NT2/D1 (cell line): ENCODE data around the gene CRYZ.

Experiments
- DNase-seq: peaks from one replicate; pipeline ENCODE4 v3.0.0-alpha.2; 2011; ENCODE audit warnings: low read depth, low spot score
- H3K27me3 ChIP-seq: 2 replicates; pipeline ENCODE4 v1.6.0; 2011; ENCODE audit warnings: mild to moderate bottlenecking; ENCODE audit not compliant: insufficient read length, insufficient read depth
- H3K36me3 ChIP-seq: 2 replicates; pipeline ENCODE4 v1.6.1; 2011; ENCODE audit warnings: mild to moderate bottlenecking, low read length, mixed read lengths; ENCODE audit not compliant: insufficient read depth, insufficient read length
- H3K4me1 ChIP-seq: 2 replicates; pipeline ENCODE4 v1.5.1; 2011; ENCODE audit not compliant: insufficient read depth, insufficient read length
- H3K4me3 ChIP-seq: 2 replicates; pipeline ENCODE4 v1.5.1; 2011; ENCODE audit warnings: low read depth; ENCODE audit not compliant: insufficient read length
- H3K9ac ChIP-seq: 2 replicates; pipeline ENCODE4 v1.6.0; 2011; ENCODE audit warnings: low read depth; ENCODE audit not compliant: insufficient read length
- H3K9me3 ChIP-seq: 2 replicates; pipeline ENCODE4 v1.5.1; 2011; ENCODE audit warnings: mild to moderate bottlenecking, low read length; ENCODE audit not compliant: insufficient read depth
- SUZ12 ChIP-seq: IDR thresholded peaks from 2 replicates; pipeline ENCODE4 v1.6.1; 2011; ENCODE audit not compliant: insufficient read length, insufficient read depth; ENCODE audit errors: extremely low read depth
- YY1 ChIP-seq: IDR thresholded peaks from 2 replicates; pipeline ENCODE4 v1.6.1; 2011; ENCODE audit not compliant: insufficient read length, insufficient read depth
- ZNF274 ChIP-seq: IDR thresholded peaks from 2 replicates; pipeline ENCODE4 v1.6.1; 2011; ENCODE audit warnings: mild to moderate bottlenecking, low read depth, low read length

CRYZ gene

DNA sequence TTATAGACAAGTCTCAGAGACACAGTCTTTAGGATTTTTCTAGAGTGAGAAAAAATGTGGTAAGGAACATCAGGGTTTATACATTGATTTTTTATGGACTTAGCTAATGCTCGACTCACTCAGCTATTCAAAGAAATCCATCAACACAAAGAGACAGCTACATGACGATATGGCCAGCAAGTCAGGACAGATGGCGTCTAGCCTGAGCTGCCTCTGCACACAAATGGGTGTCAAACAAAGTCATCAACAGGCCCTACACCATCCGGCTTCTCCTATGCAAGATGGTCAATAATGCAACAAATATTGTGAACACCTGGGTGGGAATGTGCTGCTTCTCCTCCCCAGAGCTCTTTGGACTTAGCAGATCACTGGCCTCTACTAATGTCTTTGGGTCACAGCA lies 45.9 kb downstream of the CRYZ start:
- Histone ChIP-seq H3K4me3 (no peak overlapping the region), H3K9me3 (no peaks in the 10 kb centered on the region), H3K4me1 (no peaks in the 10 kb centered on the region), H3K27me3 (no peaks in the 10 kb centered on the region), H3K36me3 (no peaks in the 10 kb centered on the region), H3K9ac (no peak overlapping the region)
- TF ChIP-seq YY1 (no peak), ZNF274 (no peak), SUZ12 (no peak)
- DNase-seq, result no peak

GRCh38 chr1:74684301-74684700 lies 48.5 kb downstream of the CRYZ start:
- Histone ChIP-seq H3K4me1 (no peaks in the 10 kb centered on the region), H3K4me3 (no peak overlapping the region), H3K9ac (no peak overlapping the region), H3K27me3 (no peaks in the 10 kb centered on the region), H3K9me3 (no peaks in the 10 kb centered on the region), H3K36me3 (no peaks in the 10 kb centered on the region)
- no peak for DNase-seq
- TF ChIP-seq ZNF274, result no peak

- DNase-seq, result no peak
- Histone ChIP-seq H3K4me3 (no peak overlapping the region), H3K9me3 (no peaks in the 10 kb centered on the region), H3K27me3 (no peaks in the 10 kb centered on the region), H3K4me1 (no peaks in the 10 kb centered on the region), H3K36me3 (no peaks in the 10 kb centered on the region), H3K9ac (no peak overlapping the region)
- TF ChIP-seq ZNF274 (no peak), YY1 (no peak), SUZ12 (no peak)
Observed at GRCh38 chr1:74683656-74684055, 49.2 kb downstream of the CRYZ start.

DNA sequence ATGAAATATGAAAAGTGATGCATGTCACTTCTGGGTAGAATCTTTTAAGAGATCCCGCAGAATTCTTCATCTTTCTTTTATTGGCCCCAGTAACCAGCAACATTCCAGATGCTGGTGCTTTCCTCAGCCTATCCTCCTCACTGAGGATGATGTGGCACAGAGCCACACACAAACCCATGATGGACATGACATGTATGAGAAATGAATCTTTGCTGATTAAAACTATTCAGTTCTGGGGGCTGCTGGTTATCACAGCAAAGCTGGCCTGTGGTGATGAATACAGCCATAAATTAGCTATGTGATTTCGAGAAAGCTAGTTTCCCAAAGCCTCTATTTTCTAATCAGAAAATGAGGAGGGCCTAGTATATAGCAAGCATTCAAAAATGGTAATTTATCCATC lies 51.0 kb downstream of the CRYZ start:
- no peak for TF ChIP-seq ZNF274
- no peak for TF ChIP-seq SUZ12
- no peak for TF ChIP-seq YY1
- no peaks in the 10 kb centered on the region for H3K27me3 ChIP-seq
- no peaks in the 10 kb centered on the region for H3K9me3 ChIP-seq
- H3K4me1 ChIP-seq, result no peaks in the 10 kb centered on the region
- no peak for DNase-seq
- no peak overlapping the region for H3K9ac ChIP-seq
- H3K4me3 ChIP-seq, result no peak overlapping the region
- no peaks in the 10 kb centered on the region for H3K36me3 ChIP-seq

GRCh38 chr1:74681449-74681848 lies 51.4 kb downstream of the CRYZ start:
- no peak for TF ChIP-seq ZNF274
- TF ChIP-seq SUZ12, result no peak
- TF ChIP-seq YY1, result no peak
- H3K36me3 ChIP-seq, result no peaks in the 10 kb centered on the region
- H3K27me3 ChIP-seq, result no peaks in the 10 kb centered on the region
- H3K9ac ChIP-seq, result no peak overlapping the region
- no peaks in the 10 kb centered on the region for H3K9me3 ChIP-seq
- H3K4me3 ChIP-seq, result no peak overlapping the region
- DNase-seq, result no peak
- H3K4me1 ChIP-seq, result no peaks in the 10 kb centered on the region

DNA sequence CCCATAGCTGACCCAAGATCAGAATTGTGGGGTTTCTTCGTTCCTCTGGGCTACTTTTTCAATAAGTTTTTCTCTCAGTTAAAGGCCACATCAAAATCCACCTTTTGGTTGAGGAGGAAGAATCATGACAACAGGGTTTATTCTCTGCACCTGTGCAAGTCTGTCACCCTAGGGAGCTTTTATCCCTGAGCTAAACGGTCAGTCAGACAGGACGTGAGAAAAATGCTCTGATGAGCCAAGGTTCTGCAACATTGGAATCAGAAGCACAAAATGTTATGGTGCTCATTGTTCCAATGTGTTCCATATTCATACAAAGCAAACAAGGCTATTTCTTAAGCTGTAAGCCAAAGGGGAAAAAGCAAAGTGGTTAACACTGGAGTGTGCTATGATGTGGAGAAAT lies 51.8 kb downstream of the CRYZ start:
- Histone ChIP-seq H3K4me3 (no peak overlapping the region), H3K9ac (no peak overlapping the region), H3K9me3 (no peaks in the 10 kb centered on the region), H3K27me3 (no peaks in the 10 kb centered on the region), H3K36me3 (no peaks in the 10 kb centered on the region), H3K4me1 (no peaks in the 10 kb centered on the region)
- TF ChIP-seq SUZ12 (no peak), YY1 (no peak), ZNF274 (no peak)
- DNase-seq, result no peak

DNA sequence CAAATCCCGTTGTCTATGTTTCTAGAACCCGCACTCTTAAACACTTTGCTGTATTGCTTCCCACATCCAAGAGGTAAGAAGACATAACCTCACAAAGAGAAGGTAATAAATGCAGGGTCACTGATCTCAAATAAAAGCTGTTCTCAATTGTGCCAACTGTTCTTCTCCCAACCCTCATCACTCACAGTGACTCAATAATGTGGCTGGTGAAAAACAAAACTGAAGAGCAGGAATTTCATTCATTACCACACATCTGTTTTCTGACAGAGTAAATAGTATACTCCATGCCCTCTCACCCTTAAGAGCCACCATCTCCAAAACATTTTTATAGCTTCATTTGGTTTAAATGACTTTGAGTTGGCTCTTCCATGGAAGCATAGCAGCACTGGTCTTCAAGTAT lies 53.0 kb downstream of the CRYZ start:
- no peaks in the 10 kb centered on the region for H3K36me3 ChIP-seq
- no peak overlapping the region for H3K9ac ChIP-seq
- H3K27me3 ChIP-seq, result no peaks in the 10 kb centered on the region
- no peaks in the 10 kb centered on the region for H3K9me3 ChIP-seq
- TF ChIP-seq SUZ12, result no peak
- TF ChIP-seq YY1, result no peak
- no peak for TF ChIP-seq ZNF274
- no peak overlapping the region for H3K4me3 ChIP-seq
- H3K4me1 ChIP-seq, result no peaks in the 10 kb centered on the region
- DNase-seq, result no peak

- no peak for TF ChIP-seq ZNF274
- no peak for TF ChIP-seq SUZ12
- no peak for TF ChIP-seq YY1
- no peaks in the 10 kb centered on the region for H3K27me3 ChIP-seq
- no peak for DNase-seq
Observed at GRCh38 chr1:74677926-74678325, 54.9 kb downstream of the CRYZ start.

More at GRCh38 chr1:74677926-74678325, 54.9 kb downstream of the CRYZ start:
- Histone ChIP-seq H3K36me3 (no peaks in the 10 kb centered on the region), H3K4me3 (no peak overlapping the region), H3K9me3 (no peaks in the 10 kb centered on the region), H3K9ac (no peak overlapping the region), H3K4me1 (peaks cover 4% of the 10 kb centered on the region)
